HG03469 (cell line): ENCODE results near the gene CEP78.

Source experiments
- ATAC-seq: cut with Tn5 transposase; IDR thresholded peaks from one replicate; pipeline ENCODE4 v1.9.1; 2021; ENCODE audit warnings: mild to moderate bottlenecking, moderate library complexity, moderate number of reproducible peaks; ENCODE audit not compliant: unreplicated experiment

The CEP78 gene

GRCh38 chr9:78326564-78326963, 90.7 kb downstream of the CEP78 start:
- ATAC-seq = no peak
